Activated T-cell treated with anti-CD3 and anti-CD28 coated beads for 4 hours (primary cell): ENCODE measurements around the gene TSPAN9.

ENCODE experiments used
- DNase-seq: peaks from one replicate; pipeline ENCODE4 v3.0.0-alpha.2; 2020

TSPAN9 gene

GRCh38 chr12:3081091-3081490 is 3.9 kb downstream of the TSPAN9 start:
- no peak for DNase-seq

- no peak for DNase-seq
Measured at GRCh38 chr12:3081886-3082285, 4.7 kb downstream of the TSPAN9 start.

- no peak for DNase-seq
Measured at GRCh38 chr12:3083241-3083920, 6.2 kb downstream of the TSPAN9 start.

- no peak for DNase-seq
Measured at GRCh38 chr12:3083921-3084347, 6.8 kb downstream of the TSPAN9 start.

- no peak for DNase-seq
Measured at GRCh38 chr12:3084742-3085141, 7.6 kb downstream of the TSPAN9 start.

GRCh38 chr12:3085341-3086139 is 8.4 kb downstream of the TSPAN9 start:
- DNase-seq: no peak

- no peak for DNase-seq
Measured at GRCh38 chr12:3086211-3086610, 9.0 kb downstream of the TSPAN9 start.

- DNase-seq: no peak
Measured at GRCh38 chr12:3086729-3087323, 9.6 kb downstream of the TSPAN9 start.

GRCh38 chr12:3087758-3088650 is 10.8 kb downstream of the TSPAN9 start:
- DNase-seq: no peak

- no peak for DNase-seq
Measured at GRCh38 chr12:3089588-3089987, 12.4 kb downstream of the TSPAN9 start.

- no peak for DNase-seq
Measured at GRCh38 chr12:3090240-3091037, 13.3 kb downstream of the TSPAN9 start.

GRCh38 chr12:3091038-3091319 is 13.8 kb downstream of the TSPAN9 start:
- DNase-seq: no peak

GRCh38 chr12:3091382-3092241 is 14.4 kb downstream of the TSPAN9 start:
- no peak for DNase-seq

- no peak for DNase-seq
Measured at GRCh38 chr12:3092764-3093163, 15.6 kb downstream of the TSPAN9 start.

- DNase-seq: no peak
Measured at GRCh38 chr12:3097186-3097804, 20.1 kb downstream of the TSPAN9 start.

- DNase-seq: no peak
Measured at GRCh38 chr12:3097836-3098235, 20.7 kb downstream of the TSPAN9 start.

GRCh38 chr12:3098436-3098835 is 21.3 kb downstream of the TSPAN9 start:
- no peak for DNase-seq

GRCh38 chr12:3099146-3099545 is 22.0 kb downstream of the TSPAN9 start:
- DNase-seq: no peak

GRCh38 chr12:3101309-3102024 is 24.3 kb downstream of the TSPAN9 start:
- no peak for DNase-seq

- no peak for DNase-seq
Measured at GRCh38 chr12:3102771-3103410, 25.7 kb downstream of the TSPAN9 start.
